HEK293 (cell line): ENCODE results near the gene UBE4B.

Experiments used
- CTCF ChIA-PET: fragments of 350-600 bp; formaldehyde crosslinking; extraction: SDS; loops from one replicate; lab custom pipeline; 2021; ENCODE audit warnings: antibody characterized with exemption; lab: Yijun Ruan, JAX
- POLR2A ChIA-PET: fragments of 300-600 bp; formaldehyde crosslinking; extraction: SDS; loops from one replicate; lab custom pipeline; 2020; ENCODE audit warnings: antibody characterized with exemption, inconsistent platforms; lab: Yijun Ruan, JAX
- H3K27ac ChIP-seq: fragments of 200-500 bp; sonication (Bioruptor generic); 2 replicates; pipeline ENCODE4 v1.5.1; 2014; ENCODE audit warnings: low read depth, low read length, control low read depth, inconsistent platforms; ENCODE audit errors: extremely low read depth
- H3K36me3 ChIP-seq, 2 experiments: fragments of 200-500 bp in 1 of 2; sonication (Bioruptor generic) in 1 of 2; 1 replicate in 1 of 2; 2 replicates in 1 of 2; pipeline ENCODE4 v1.5.1; 2014 to 2017; ENCODE audit warnings: inconsistent platforms in 2 of 2, low read length in 2 of 2; ENCODE audit not compliant: control insufficient read depth in 2 of 2, insufficient read depth in 1 of 2
- H3K4me1 ChIP-seq: fragments of 200-500 bp; sonication (Bioruptor generic); 2 replicates; pipeline ENCODE4 v1.5.1; 2014; ENCODE audit warnings: mild to moderate bottlenecking, low read length, inconsistent platforms; ENCODE audit not compliant: control insufficient read depth, insufficient read depth
- H3K4me3 ChIP-seq: 2 replicates; pipeline ENCODE4 v1.5.1; 2011; ENCODE audit warnings: low read depth, mild to moderate bottlenecking, control low read depth, low read length, moderate library complexity
- H3K9me3 ChIP-seq: fragments of 200-500 bp; sonication (Bioruptor generic); 2 replicates; pipeline ENCODE4 v1.5.1; 2014; ENCODE audit warnings: low read depth, low read length, inconsistent platforms; ENCODE audit not compliant: control insufficient read depth, insufficient read depth
- KLF10 ChIP-seq: fragments of 450-650 bp; IDR thresholded peaks from 2 replicates; pipeline ENCODE4 v1.5.1; 2018; ENCODE audit warnings: missing biosample characterization, mild to moderate bottlenecking, missing genetic modification characterization
- RBAK ChIP-seq: fragments of 450-650 bp; formaldehyde crosslinking; IDR thresholded peaks from 2 replicates; pipeline ENCODE4 v1.5.1; 2016; ENCODE audit warnings: missing biosample characterization, missing genetic modification characterization
- SP7 ChIP-seq: fragments of 450-650 bp; formaldehyde crosslinking; IDR thresholded peaks from 2 replicates; pipeline ENCODE4 v1.5.1; 2016; ENCODE audit warnings: missing biosample characterization, missing genetic modification characterization
- ZBTB48 ChIP-seq: fragments of 450-650 bp; formaldehyde crosslinking; IDR thresholded peaks from 2 replicates; pipeline ENCODE4 v1.5.1; 2016; ENCODE audit warnings: missing biosample characterization, missing genetic modification characterization
- ZFP69B ChIP-seq: fragments of 450-650 bp; formaldehyde crosslinking; IDR thresholded peaks from 2 replicates; pipeline ENCODE4 v1.5.1; 2016; ENCODE audit warnings: missing biosample characterization, missing genetic modification characterization
- ZNF239 ChIP-seq: fragments of 450-650 bp; formaldehyde crosslinking; IDR thresholded peaks from 2 replicates; pipeline ENCODE4 v1.5.1; 2016; ENCODE audit warnings: missing biosample characterization, missing genetic modification characterization
- ZNF391 ChIP-seq: fragments of 450-650 bp; formaldehyde crosslinking; IDR thresholded peaks from 2 replicates; pipeline ENCODE4 v1.5.1; 2016; ENCODE audit warnings: low read depth, missing biosample characterization, missing genetic modification characterization, borderline replicate concordance
- ZNF416 ChIP-seq: fragments of 450-650 bp; formaldehyde crosslinking; IDR thresholded peaks from 2 replicates; pipeline ENCODE4 v1.5.1; 2016; ENCODE audit warnings: missing biosample characterization, missing genetic modification characterization
- ZNF560 ChIP-seq: fragments of 450-650 bp; formaldehyde crosslinking; IDR thresholded peaks from 2 replicates; pipeline ENCODE4 v1.5.1; 2017; ENCODE audit warnings: missing biosample characterization, missing genetic modification characterization, borderline replicate concordance
- ZNF610 ChIP-seq: fragments of 450-650 bp; formaldehyde crosslinking; IDR thresholded peaks from 2 replicates; pipeline ENCODE4 v1.5.1; 2016; ENCODE audit warnings: missing biosample characterization, missing genetic modification characterization, borderline replicate concordance
- ZNF623 ChIP-seq: fragments of 450-650 bp; formaldehyde crosslinking; IDR thresholded peaks from 2 replicates; pipeline ENCODE4 v1.5.1; 2016; ENCODE audit warnings: missing biosample characterization, missing genetic modification characterization
- ZNF707 ChIP-seq: fragments of 450-650 bp; formaldehyde crosslinking; IDR thresholded peaks from 2 replicates; pipeline ENCODE4 v1.5.1; 2016; ENCODE audit warnings: missing biosample characterization, missing genetic modification characterization
- ZNF776 ChIP-seq: fragments of 450-650 bp; formaldehyde crosslinking; IDR thresholded peaks from 2 replicates; pipeline ENCODE4 v1.5.0; 2017; ENCODE audit warnings: missing biosample characterization, missing genetic modification characterization, borderline replicate concordance
- ZNF777 ChIP-seq: fragments of 450-650 bp; formaldehyde crosslinking; IDR thresholded peaks from 2 replicates; pipeline ENCODE4 v1.5.1; 2017; ENCODE audit warnings: missing biosample characterization, missing genetic modification characterization, borderline replicate concordance
- ZNF791 ChIP-seq: fragments of 450-650 bp; formaldehyde crosslinking; IDR thresholded peaks from 2 replicates; pipeline ENCODE4 v1.5.1; 2016; ENCODE audit warnings: missing biosample characterization, missing genetic modification characterization
- ZNF843 ChIP-seq: fragments of 450-650 bp; formaldehyde crosslinking; IDR thresholded peaks from 2 replicates; pipeline ENCODE4 v1.5.1; 2016; ENCODE audit warnings: missing biosample characterization, missing genetic modification characterization
- TF ChIP-seq, protein P1 (sequence below): fragments of 450-650 bp; formaldehyde crosslinking; IDR thresholded peaks from 2 replicates; pipeline ENCODE4 v1.5.1; 2016; ENCODE audit warnings: missing biosample characterization, missing genetic modification characterization
- TF ChIP-seq, protein P2 (sequence below): fragments of 450-650 bp; formaldehyde crosslinking; IDR thresholded peaks from 2 replicates; pipeline ENCODE4 v1.5.1; 2016; ENCODE audit warnings: missing biosample characterization, missing genetic modification characterization
- TF ChIP-seq, protein P3 (sequence below): fragments of 450-650 bp; formaldehyde crosslinking; IDR thresholded peaks from 2 replicates; pipeline ENCODE4; 2016; ENCODE audit warnings: missing biosample characterization, missing genetic modification characterization
- TF ChIP-seq, protein P4 (sequence below): fragments of 450-650 bp; formaldehyde crosslinking; IDR thresholded peaks from 2 replicates; pipeline ENCODE4 v1.5.1; 2017; ENCODE audit warnings: missing biosample characterization, missing genetic modification characterization

UBE4B gene

DNA sequence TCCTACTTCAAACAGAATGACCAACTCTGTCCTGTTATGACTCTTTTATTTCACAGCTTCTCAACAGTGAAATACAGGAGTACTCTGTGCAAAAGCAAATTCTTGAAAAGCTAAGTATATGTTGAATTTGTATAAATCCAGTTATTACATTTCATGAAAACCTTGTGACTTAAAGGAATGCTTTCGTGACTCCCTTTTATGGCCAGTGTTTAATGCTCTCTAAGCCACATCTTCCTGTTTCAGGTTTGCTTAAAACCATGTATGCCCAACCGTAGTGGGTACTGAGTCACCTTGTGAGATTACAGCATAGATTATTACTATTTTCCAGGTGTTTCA, 137.4 kb downstream of the UBE4B start:
- Histone ChIP-seq H3K36me3 (peaks cover 6 to 70% of the 10 kb centered on the region in 2 experiments), H3K4me1 (no peaks in the 10 kb centered on the region), H3K9me3 (no peaks in the 10 kb centered on the region), H3K4me3 (no peak overlapping the region), H3K27ac (no peak overlapping the region)
- ChIA-PET POLR2A (no interaction called here), CTCF (interaction anchor here (0.6 to 1.3 kb wide), 3 partner anchors 16 to 972 kb away, joined by 3 to 4 read pairs (median 4); no protein-coding TSS in a partner anchor)
- TF ChIP-seq ZNF560 (no peak), ZNF610 (no peak), ZNF776 (no peak), RBAK (no peak), ZNF391 (tag by site-specific recombination) (no peak), ZNF707 (tag by site-specific recombination) (no peak), ZBTB48 (tag by site-specific recombination) (no peak), ZNF791 (tag by site-specific recombination) (no peak), KLF10 (no peak)
- TF ChIP-seq, protein P1, sequence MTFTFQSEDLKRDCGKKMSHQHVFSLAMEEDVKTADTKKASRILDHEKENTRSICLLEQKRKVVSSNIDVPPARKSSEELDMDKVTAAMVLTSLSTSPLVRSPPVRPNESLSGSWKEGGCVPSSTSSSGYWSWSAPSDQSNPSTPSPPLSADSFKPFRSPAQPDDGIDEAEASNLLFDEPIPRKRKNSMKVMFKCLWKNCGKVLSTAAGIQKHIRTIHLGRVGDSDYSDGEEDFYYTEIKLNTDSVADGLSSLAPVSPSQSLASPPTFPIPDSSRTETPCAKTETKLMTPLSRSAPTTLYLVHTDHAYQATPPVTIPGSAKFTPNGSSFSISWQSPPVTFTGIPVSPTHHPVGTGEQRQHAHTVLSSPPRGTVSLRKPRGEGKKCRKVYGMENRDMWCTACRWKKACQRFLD (tag by site-specific recombination), result no peak
- TF ChIP-seq, protein P2, sequence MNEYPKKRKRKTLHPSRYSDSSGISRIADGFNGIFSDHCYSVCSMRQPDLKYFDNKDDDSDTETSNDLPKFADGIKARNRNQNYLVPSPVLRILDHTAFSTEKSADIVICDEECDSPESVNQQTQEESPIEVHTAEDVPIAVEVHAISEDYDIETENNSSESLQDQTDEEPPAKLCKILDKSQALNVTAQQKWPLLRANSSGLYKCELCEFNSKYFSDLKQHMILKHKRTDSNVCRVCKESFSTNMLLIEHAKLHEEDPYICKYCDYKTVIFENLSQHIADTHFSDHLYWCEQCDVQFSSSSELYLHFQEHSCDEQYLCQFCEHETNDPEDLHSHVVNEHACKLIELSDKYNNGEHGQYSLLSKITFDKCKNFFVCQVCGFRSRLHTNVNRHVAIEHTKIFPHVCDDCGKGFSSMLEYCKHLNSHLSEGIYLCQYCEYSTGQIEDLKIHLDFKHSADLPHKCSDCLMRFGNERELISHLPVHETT (tag by site-specific recombination), result no peak

DNA sequence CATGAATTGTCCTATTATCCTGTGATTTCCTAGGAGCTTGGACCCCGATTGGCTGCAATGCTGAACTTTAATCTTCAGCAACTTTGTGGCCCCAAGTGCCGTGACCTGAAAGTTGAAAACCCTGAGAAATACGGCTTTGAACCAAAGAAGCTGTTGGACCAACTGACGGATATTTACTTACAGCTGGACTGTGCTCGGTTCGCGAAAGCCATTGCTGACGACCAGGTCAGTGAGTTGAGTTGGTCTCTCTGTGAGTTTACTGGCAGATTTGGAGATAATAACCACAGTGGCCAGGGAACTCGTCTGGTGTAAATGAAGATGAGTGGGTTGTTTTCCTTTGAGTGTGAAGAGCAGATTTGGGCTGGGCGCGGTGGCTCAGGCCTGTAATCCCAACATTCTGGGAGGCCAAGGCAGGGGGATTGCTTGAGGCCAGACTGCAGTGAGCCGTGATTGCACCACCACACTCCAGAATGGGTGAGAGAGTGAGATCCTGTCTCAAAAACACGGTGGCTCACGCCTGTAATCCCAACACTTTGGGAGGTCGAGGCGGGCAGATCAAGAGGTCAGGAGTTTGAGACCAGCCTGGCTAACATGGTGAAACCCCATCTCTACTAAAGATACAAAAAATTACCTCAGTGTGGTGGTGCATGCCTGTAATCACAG, 138.5 kb downstream of the UBE4B start:
- no peak overlapping the region for H3K27ac ChIP-seq
- POLR2A ChIA-PET, result no interaction called here
- H3K9me3 ChIP-seq, result no peaks in the 10 kb centered on the region
- TF ChIP-seq ZNF777 (tag by site-specific recombination), result no peak
- no peak overlapping the region for H3K4me3 ChIP-seq
- no peaks in the 10 kb centered on the region for H3K4me1 ChIP-seq
- H3K36me3 ChIP-seq, result peaks cover 6 to 67% of the 10 kb centered on the region in 2 experiments
- CTCF ChIA-PET, result interaction anchor here (1.3 kb wide), 1 partner anchor 38 kb away, joined by 4 read pairs; no protein-coding TSS in a partner anchor

DNA sequence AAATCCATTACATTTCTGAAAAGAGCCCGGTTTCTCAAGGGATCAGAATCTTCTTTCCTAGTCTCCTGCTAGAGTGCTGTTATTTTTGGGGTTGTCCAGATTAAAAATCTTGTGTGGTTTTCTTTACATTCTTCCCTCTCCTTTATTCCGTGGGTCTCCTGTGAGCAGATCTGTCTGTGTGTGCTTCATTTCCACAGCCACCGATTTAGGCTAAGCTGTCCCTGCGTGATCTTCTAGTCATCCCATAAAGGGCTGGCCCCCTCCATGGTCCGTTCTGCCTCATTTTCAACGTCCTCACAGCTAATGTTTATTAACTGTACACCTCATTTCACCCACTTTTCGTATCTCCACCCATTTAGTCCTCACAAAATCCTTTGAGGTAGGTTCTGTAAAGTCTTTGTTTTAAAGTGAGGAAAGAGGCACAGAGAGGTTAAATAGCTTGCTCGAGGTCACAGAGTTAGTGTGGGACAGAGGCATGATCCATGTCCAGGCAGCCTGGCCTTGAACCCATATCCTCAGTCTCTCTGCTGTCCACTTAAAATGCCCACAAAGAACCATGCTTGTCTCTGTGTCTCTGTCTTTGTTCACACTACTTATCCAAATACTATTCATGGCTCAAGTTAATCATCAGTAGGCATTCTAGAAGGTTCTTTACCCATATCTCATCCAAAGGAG, 139.4 kb downstream of the UBE4B start:
- TF ChIP-seq ZNF239 (no peak), ZFP69B (tag by site-specific recombination) (no peak), SP7 (tag by site-specific recombination) (no peak), ZNF391 (tag by site-specific recombination) (no peak), ZNF416 (tag by site-specific recombination) (no peak), ZNF843 (no peak), ZNF623 (tag by site-specific recombination) (no peak)
- TF ChIP-seq, protein P2 (tag by site-specific recombination), result no peak
- TF ChIP-seq, protein P3, sequence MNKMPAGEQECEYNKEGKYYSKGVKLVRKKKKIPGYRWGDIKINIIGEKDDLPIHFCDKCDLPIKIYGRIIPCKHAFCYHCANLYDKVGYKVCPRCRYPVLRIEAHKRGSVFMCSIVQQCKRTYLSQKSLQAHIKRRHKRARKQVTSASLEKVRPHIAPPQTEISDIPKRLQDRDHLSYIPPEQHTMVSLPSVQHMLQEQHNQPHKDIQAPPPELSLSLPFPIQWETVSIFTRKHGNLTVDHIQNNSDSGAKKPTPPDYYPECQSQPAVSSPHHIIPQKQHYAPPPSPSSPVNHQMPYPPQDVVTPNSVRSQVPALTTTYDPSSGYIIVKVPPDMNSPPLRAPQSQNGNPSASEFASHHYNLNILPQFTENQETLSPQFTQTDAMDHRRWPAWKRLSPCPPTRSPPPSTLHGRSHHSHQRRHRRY, result no peak
- TF ChIP-seq, protein P4, sequence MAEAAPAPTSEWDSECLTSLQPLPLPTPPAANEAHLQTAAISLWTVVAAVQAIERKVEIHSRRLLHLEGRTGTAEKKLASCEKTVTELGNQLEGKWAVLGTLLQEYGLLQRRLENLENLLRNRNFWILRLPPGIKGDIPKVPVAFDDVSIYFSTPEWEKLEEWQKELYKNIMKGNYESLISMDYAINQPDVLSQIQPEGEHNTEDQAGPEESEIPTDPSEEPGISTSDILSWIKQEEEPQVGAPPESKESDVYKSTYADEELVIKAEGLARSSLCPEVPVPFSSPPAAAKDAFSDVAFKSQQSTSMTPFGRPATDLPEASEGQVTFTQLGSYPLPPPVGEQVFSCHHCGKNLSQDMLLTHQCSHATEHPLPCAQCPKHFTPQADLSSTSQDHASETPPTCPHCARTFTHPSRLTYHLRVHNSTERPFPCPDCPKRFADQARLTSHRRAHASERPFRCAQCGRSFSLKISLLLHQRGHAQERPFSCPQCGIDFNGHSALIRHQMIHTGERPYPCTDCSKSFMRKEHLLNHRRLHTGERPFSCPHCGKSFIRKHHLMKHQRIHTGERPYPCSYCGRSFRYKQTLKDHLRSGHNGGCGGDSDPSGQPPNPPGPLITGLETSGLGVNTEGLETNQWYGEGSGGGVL, result no peak
- Histone ChIP-seq H3K36me3 (peaks cover 6 to 62% of the 10 kb centered on the region in 2 experiments), H3K27ac (no peak overlapping the region), H3K4me3 (no peak overlapping the region), H3K9me3 (no peaks in the 10 kb centered on the region), H3K4me1 (no peaks in the 10 kb centered on the region)
- POLR2A ChIA-PET, result no interaction called here
- CTCF ChIA-PET, result interaction anchor here (1.0 kb wide), 1 partner anchor 166 kb away, joined by 3 read pairs; no protein-coding TSS in a partner anchor
